Effector memory CD8-positive, alpha-beta T cell (primary cell): ENCODE data around the gene RHOT1.

Experiments used
- ATAC-seq: fragments of 150-1000 bp; cut with Tn5 transposase; replicated peaks from 2 replicates; pipeline ENCODE4 v1.10.0; 2021; ENCODE audit warnings: mild to moderate bottlenecking, moderate library complexity
- DNase-seq, 3 experiments: peaks; one replicate each; pipeline ENCODE4 v3.0.0; 2021
- H3K27ac Mint-ChIP-seq, 2 donors: one replicate each; pipeline ENCODE4 v1.8.0; 2022; ENCODE audit warnings: mild to moderate bottlenecking in 2 of 2, mixed read lengths in 2 of 2, moderate library complexity in 2 of 2
- H3K27me3 Mint-ChIP-seq, 2 donors: one replicate each; pipeline ENCODE4 v1.8.0; 2022; ENCODE audit warnings: mixed read lengths in 2 of 2
- H3K36me3 Mint-ChIP-seq: one replicate; pipeline ENCODE4 v1.8.0; 2022; ENCODE audit warnings: mild to moderate bottlenecking, moderate library complexity, mixed read lengths; ENCODE audit not compliant: insufficient read depth
- H3K4me1 Mint-ChIP-seq, 2 donors: one replicate each; pipeline ENCODE4 v1.8.0; 2022; ENCODE audit warnings: low read depth in 2 of 2, mixed read lengths in 2 of 2
- H3K4me3 Mint-ChIP-seq, 2 donors: one replicate each; pipeline ENCODE4 v1.8.0; 2022; ENCODE audit warnings: mild to moderate bottlenecking in 2 of 2, mixed read lengths in 2 of 2, moderate library complexity in 2 of 2
- H3K9me3 Mint-ChIP-seq, 2 donors: one replicate each; pipeline ENCODE4 v1.8.0; 2022; ENCODE audit warnings: mixed read lengths in 2 of 2

The RHOT1 gene

GRCh38 chr17:32264140-32264799 lies 122.0 kb downstream of the RHOT1 start:
- H3K9me3 Mint-ChIP-seq, result no peaks in the 10 kb centered on the region
- no peaks in the 10 kb centered on the region for H3K36me3 Mint-ChIP-seq
- H3K4me1 Mint-ChIP-seq, result peaks cover 16 to 19% of the 10 kb centered on the region in 2 donors
- ATAC-seq, result no peak
- no peak overlapping the region for H3K27ac Mint-ChIP-seq
- H3K4me3 Mint-ChIP-seq, result peak overlapping the region; percentile 77 to 86
- no peak for DNase-seq
- peaks cover 43 to 44% of the 10 kb centered on the region in 2 donors for H3K27me3 Mint-ChIP-seq

- Mint-ChIP-seq H3K36me3 (no peaks in the 10 kb centered on the region), H3K9me3 (no peaks in the 10 kb centered on the region), H3K4me3 (peak overlapping the region; percentile 77 to 86), H3K27ac (no peak overlapping the region), H3K4me1 (peaks cover 16 to 19% of the 10 kb centered on the region in 2 donors), H3K27me3 (peaks cover 43 to 49% of the 10 kb centered on the region in 2 donors)
- ATAC-seq, result no peak
- DNase-seq, result no peak
These were observed 122.5 kb downstream of the RHOT1 start for GRCh38 chr17:32264823-32265191.

- Mint-ChIP-seq H3K27me3 (peaks cover 43 to 55% of the 10 kb centered on the region in 2 donors), H3K4me3 (peak within 1 kb of the TSS; percentile 83 to 86), H3K4me1 (peaks cover 16 to 19% of the 10 kb centered on the region in 2 donors), H3K27ac (no peak within 1 kb of the TSS), H3K36me3 (no peaks in the 10 kb centered on the region), H3K9me3 (no peaks in the 10 kb centered on the region)
- ATAC-seq, result peak; percentile 68
- peak in 1 of 3 experiments; percentile 10 for DNase-seq
These were observed 123.1 kb downstream of the RHOT1 start, which contains the start of gene RHBDL3 for GRCh38 chr17:32265192-32265923. RHBDL3 (plus strand) TSS chr17:32265832; CDS start chr17:32266190, 358 bp downstream.

- H3K9me3 Mint-ChIP-seq, result no peaks in the 10 kb centered on the region
- ATAC-seq, result peak; percentile 30
These were observed 123.7 kb downstream of the RHOT1 start for GRCh38 chr17:32266051-32266388.

GRCh38 chr17:32266389-32267301 lies 124.3 kb downstream of the RHOT1 start:
- Mint-ChIP-seq H3K27ac (no peak overlapping the region), H3K4me3 (peak overlapping the region; percentile 77 to 83), H3K4me1 (peaks cover 16 to 19% of the 10 kb centered on the region in 2 donors), H3K36me3 (no peaks in the 10 kb centered on the region), H3K27me3 (peaks cover 43 to 58% of the 10 kb centered on the region in 2 donors), H3K9me3 (no peaks in the 10 kb centered on the region)
- DNase-seq (peak in 1 of 3 experiments; percentile 19), ATAC-seq (peak; percentile 51)

More at GRCh38 chr17:32266051-32266388, 123.7 kb downstream of the RHOT1 start:
- Mint-ChIP-seq H3K27ac (no peak overlapping the region), H3K4me1 (peaks cover 16 to 19% of the 10 kb centered on the region in 2 donors), H3K27me3 (peaks cover 43 to 58% of the 10 kb centered on the region in 2 donors), H3K36me3 (no peaks in the 10 kb centered on the region), H3K4me3 (peak overlapping the region in 1 of 2 donors; percentile 77)
- no peak for DNase-seq

GRCh38 chr17:32267690-32268205 lies 125.4 kb downstream of the RHOT1 start:
- H3K4me3 Mint-ChIP-seq, result peak overlapping the region; percentile 77 to 83
- H3K27ac Mint-ChIP-seq, result peak overlapping the region in 1 of 2 donors; percentile 64
- H3K36me3 Mint-ChIP-seq, result no peaks in the 10 kb centered on the region
- H3K9me3 Mint-ChIP-seq, result no peaks in the 10 kb centered on the region
- H3K27me3 Mint-ChIP-seq, result peaks cover 51 to 69% of the 10 kb centered on the region in 2 donors
- peaks cover 16 to 19% of the 10 kb centered on the region in 2 donors for H3K4me1 Mint-ChIP-seq
- no peak for DNase-seq
- no peak for ATAC-seq

GRCh38 chr17:32268734-32269288 lies 126.5 kb downstream of the RHOT1 start:
- Mint-ChIP-seq H3K4me1 (peaks cover 16 to 19% of the 10 kb centered on the region in 2 donors), H3K27me3 (peaks cover 49 to 70% of the 10 kb centered on the region in 2 donors), H3K9me3 (no peaks in the 10 kb centered on the region), H3K4me3 (no peak overlapping the region), H3K27ac (no peak overlapping the region), H3K36me3 (no peaks in the 10 kb centered on the region)
- ATAC-seq (no peak), DNase-seq (no peak)

GRCh38 chr17:32269377-32269776 lies 127.1 kb downstream of the RHOT1 start:
- DNase-seq (no peak), ATAC-seq (no peak)
- H3K36me3 Mint-ChIP-seq, result no peaks in the 10 kb centered on the region
- H3K4me1 Mint-ChIP-seq, result peaks cover 16 to 19% of the 10 kb centered on the region in 2 donors
- peaks cover 44 to 69% of the 10 kb centered on the region in 2 donors for H3K27me3 Mint-ChIP-seq
- H3K9me3 Mint-ChIP-seq, result no peaks in the 10 kb centered on the region
- no peak overlapping the region for H3K4me3 Mint-ChIP-seq
- no peak overlapping the region for H3K27ac Mint-ChIP-seq

- Mint-ChIP-seq H3K27me3 (peaks cover 36 to 61% of the 10 kb centered on the region in 2 donors), H3K9me3 (no peaks in the 10 kb centered on the region), H3K36me3 (no peaks in the 10 kb centered on the region), H3K4me3 (no peak overlapping the region), H3K27ac (no peak overlapping the region), H3K4me1 (peaks cover 10 to 12% of the 10 kb centered on the region in 2 donors)
- no peak for DNase-seq
- no peak for ATAC-seq
These were observed 129.5 kb downstream of the RHOT1 start for GRCh38 chr17:32271844-32272243.

GRCh38 chr17:32274101-32274500 lies 131.8 kb downstream of the RHOT1 start:
- no peaks in the 10 kb centered on the region for H3K9me3 Mint-ChIP-seq
- H3K4me3 Mint-ChIP-seq, result no peak overlapping the region
- DNase-seq, result no peak
- H3K27ac Mint-ChIP-seq, result no peak overlapping the region
- no peak for ATAC-seq
- H3K27me3 Mint-ChIP-seq, result peaks cover 14 to 45% of the 10 kb centered on the region in 2 donors
- no peaks in the 10 kb centered on the region for H3K36me3 Mint-ChIP-seq
- no peaks in the 10 kb centered on the region for H3K4me1 Mint-ChIP-seq

GRCh38 chr17:32274643-32275042 lies 132.3 kb downstream of the RHOT1 start:
- no peak overlapping the region for H3K27ac Mint-ChIP-seq

More at GRCh38 chr17:32274643-32275042, 132.3 kb downstream of the RHOT1 start:
- Mint-ChIP-seq H3K4me1 (no peaks in the 10 kb centered on the region), H3K4me3 (no peak overlapping the region), H3K9me3 (no peaks in the 10 kb centered on the region), H3K36me3 (no peaks in the 10 kb centered on the region), H3K27me3 (peaks cover 13 to 44% of the 10 kb centered on the region in 2 donors)
- DNase-seq, result no peak
- no peak for ATAC-seq
